HUES48 (cell line): ENCODE measurements around the gene F2.

ENCODE experiments used
- H3K27ac ChIP-seq: one replicate; pipeline ENCODE4 v1.7.0; 2013; ENCODE audit warnings: low read depth, low read length, inconsistent platforms
- H3K27me3 ChIP-seq: 2 replicates; pipeline ENCODE4 v1.6.1; 2013; ENCODE audit warnings: mild to moderate bottlenecking, low read length; ENCODE audit not compliant: control insufficient read depth, insufficient read depth
- H3K36me3 ChIP-seq: 2 replicates; pipeline ENCODE4 v1.6.1; 2013; ENCODE audit warnings: low read length; ENCODE audit not compliant: control insufficient read depth, insufficient read depth
- H3K4me1 ChIP-seq: 2 replicates; pipeline ENCODE4 v1.6.1; 2013; ENCODE audit warnings: mild to moderate bottlenecking, low read length; ENCODE audit not compliant: control insufficient read depth, insufficient read depth
- H3K4me3 ChIP-seq: 2 replicates; pipeline ENCODE4 v1.5.1; 2013; ENCODE audit warnings: mild to moderate bottlenecking, low read depth, low read length
- H3K9ac ChIP-seq: 2 replicates; pipeline ENCODE4 v1.6.1; 2013; ENCODE audit warnings: mild to moderate bottlenecking, low read depth, low read length, moderate library complexity
- H3K9me3 ChIP-seq: 2 replicates; pipeline ENCODE4 v1.6.1; 2013; ENCODE audit warnings: low read length; ENCODE audit not compliant: control insufficient read depth, insufficient read depth

Gene F2

GRCh38 chr11:46719543-46720218, 668 bp downstream of the F2 start:
- Histone ChIP-seq H3K27ac (no peak overlapping the region), H3K27me3 (no peaks in the 10 kb centered on the region), H3K9ac (no peak overlapping the region)

GRCh38 chr11:46721286-46721685, 2.3 kb downstream of the F2 start:
- no peaks in the 10 kb centered on the region for H3K27me3 ChIP-seq
- no peak overlapping the region for H3K27ac ChIP-seq
- no peak overlapping the region for H3K9ac ChIP-seq
- no peaks in the 10 kb centered on the region for H3K9me3 ChIP-seq
- peaks cover 7% of the 10 kb centered on the region; the same call in 1 of the 2 replicates for H3K4me1 ChIP-seq
- no peaks in the 10 kb centered on the region for H3K36me3 ChIP-seq
- H3K4me3 ChIP-seq, result no peak overlapping the region

More at GRCh38 chr11:46719543-46720218, 668 bp downstream of the F2 start:
- H3K4me1 ChIP-seq, result peaks cover 7% of the 10 kb centered on the region; the same call in 1 of the 2 replicates
- no peak overlapping the region for H3K4me3 ChIP-seq
- H3K36me3 ChIP-seq, result no peaks in the 10 kb centered on the region
- no peaks in the 10 kb centered on the region for H3K9me3 ChIP-seq

GRCh38 chr11:46722566-46723358, 3.7 kb downstream of the F2 start:
- Histone ChIP-seq H3K9ac (no peak overlapping the region), H3K36me3 (no peaks in the 10 kb centered on the region), H3K4me1 (peaks cover 7% of the 10 kb centered on the region; the same call in 1 of the 2 replicates), H3K9me3 (no peaks in the 10 kb centered on the region), H3K4me3 (no peak overlapping the region), H3K27me3 (no peaks in the 10 kb centered on the region), H3K27ac (no peak overlapping the region)

- no peak overlapping the region for H3K4me3 ChIP-seq
- H3K9me3 ChIP-seq, result no peaks in the 10 kb centered on the region
- H3K27ac ChIP-seq, result no peak overlapping the region
- no peaks in the 10 kb centered on the region for H3K27me3 ChIP-seq
- peaks cover 7% of the 10 kb centered on the region; the same call in 1 of the 2 replicates for H3K4me1 ChIP-seq
- no peaks in the 10 kb centered on the region for H3K36me3 ChIP-seq
- H3K9ac ChIP-seq, result no peak overlapping the region
These were observed 4.3 kb downstream of the F2 start for GRCh38 chr11:46723359-46723680.

GRCh38 chr11:46724088-46724487, 5.1 kb downstream of the F2 start:
- H3K9me3 ChIP-seq, result no peaks in the 10 kb centered on the region
- H3K4me1 ChIP-seq, result peaks cover 7% of the 10 kb centered on the region; the same call in 1 of the 2 replicates
- no peaks in the 10 kb centered on the region for H3K36me3 ChIP-seq
- H3K4me3 ChIP-seq, result no peak overlapping the region
- no peak overlapping the region for H3K9ac ChIP-seq
- no peak overlapping the region for H3K27ac ChIP-seq
- H3K27me3 ChIP-seq, result no peaks in the 10 kb centered on the region

- Histone ChIP-seq H3K27me3 (no peaks in the 10 kb centered on the region), H3K4me1 (peaks cover 7% of the 10 kb centered on the region; the same call in 1 of the 2 replicates), H3K9ac (no peak overlapping the region), H3K4me3 (no peak overlapping the region), H3K36me3 (no peaks in the 10 kb centered on the region), H3K9me3 (no peaks in the 10 kb centered on the region), H3K27ac (no peak overlapping the region)
These were observed 6.6 kb downstream of the F2 start for GRCh38 chr11:46725338-46726205.

- Histone ChIP-seq H3K9ac (no peak overlapping the region), H3K27me3 (no peaks in the 10 kb centered on the region), H3K4me1 (peaks cover 7% of the 10 kb centered on the region; the same call in 1 of the 2 replicates), H3K9me3 (no peaks in the 10 kb centered on the region), H3K36me3 (no peaks in the 10 kb centered on the region), H3K27ac (no peak overlapping the region), H3K4me3 (no peak overlapping the region)
These were observed 7.3 kb downstream of the F2 start for GRCh38 chr11:46726206-46726862.

- no peaks in the 10 kb centered on the region for H3K9me3 ChIP-seq
- H3K27me3 ChIP-seq, result no peaks in the 10 kb centered on the region
- peaks cover 7% of the 10 kb centered on the region; the same call in 1 of the 2 replicates for H3K4me1 ChIP-seq
- H3K4me3 ChIP-seq, result no peak overlapping the region
- no peaks in the 10 kb centered on the region for H3K36me3 ChIP-seq
- H3K27ac ChIP-seq, result no peak overlapping the region
- H3K9ac ChIP-seq, result no peak overlapping the region
These were observed 9.1 kb downstream of the F2 start for GRCh38 chr11:46727952-46728658.

GRCh38 chr11:46728659-46729040, 9.6 kb downstream of the F2 start:
- H3K9me3 ChIP-seq, result no peaks in the 10 kb centered on the region
- no peak overlapping the region for H3K27ac ChIP-seq
- H3K4me1 ChIP-seq, result peaks cover 7% of the 10 kb centered on the region; the same call in 1 of the 2 replicates
- H3K27me3 ChIP-seq, result no peaks in the 10 kb centered on the region
- H3K36me3 ChIP-seq, result no peaks in the 10 kb centered on the region
- no peak overlapping the region for H3K9ac ChIP-seq
- no peak overlapping the region for H3K4me3 ChIP-seq
